PC-3 (cell line): Measurements from ENCODE around the gene LMX1A.

Source experiments
- CTCF ChIP-seq: fragments of 300-600 bp; sonication (generic); conservative IDR thresholded peaks from 2 replicates; pipeline ENCODE4 v1.5.1; 2017; ENCODE audit warnings: antibody characterized with exemption, low read depth, mild to moderate bottlenecking, low read length
- EZH2 ChIP-seq: fragments of 300-600 bp; sonication (generic); IDR thresholded peaks from one replicate; pipeline ENCODE4 v1.6.1; 2017; ENCODE audit warnings: antibody characterized with exemption, mild to moderate bottlenecking, low read length; ENCODE audit not compliant: unreplicated experiment

- TF ChIP-seq CTCF (no peak), EZH2 (no peak)
These were observed 173.5 kb downstream of the LMX1A start for GRCh38 chr1:165182975-165183374.
